ENCODE measurements around the gene CNST.
"Not testable (repeated sequence)": the region's sequence is repeated elsewhere in the genome, so short reads cannot be mapped to it uniquely, and the experiment has no call there.

DNA sequence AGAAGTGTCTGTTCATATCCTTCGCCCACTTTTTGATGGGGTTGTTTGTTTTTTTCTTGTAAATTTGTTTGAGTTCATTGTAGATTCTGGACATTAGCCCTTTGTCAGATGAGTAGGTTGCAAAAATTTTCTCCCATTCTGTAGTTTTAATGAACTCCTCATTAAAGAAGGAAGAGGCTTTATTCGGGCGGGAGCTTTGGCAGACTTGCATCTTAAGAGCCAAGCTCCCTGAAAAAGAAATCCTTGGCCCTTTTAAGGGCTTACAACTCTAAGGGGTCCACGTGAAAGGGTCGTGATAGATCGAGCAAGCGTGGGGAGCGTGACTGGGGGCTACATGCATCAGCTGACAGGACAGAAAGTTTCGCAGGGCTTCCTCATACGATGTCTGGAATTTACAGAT is 23.7 kb downstream of the CNST start:
- TF ChIP-seq POLR2AphosphoS5 (IDR thresholded peaks at IDR 0.05; ENCODE audit: low read depth, low read length); POLR2A (IDR thresholded peaks at IDR 0.05; ENCODE audit: low read depth, low read length); TAF1 (IDR thresholded peaks at IDR 0.05; ENCODE audit: borderline replicate concordance, low read depth, low read length): not testable (repeated sequence)
